GM10248 (cell line): ENCODE measurements around the gene MORC1.

Source experiments
- CTCF ChIA-PET: fragments of 300-600 bp; sonication (Branson Sonifier 250); formaldehyde crosslinking; extraction: SDS; loops from one replicate; lab custom pipeline; 2021; ENCODE audit warnings: antibody characterized with exemption; lab: Yijun Ruan, JAX
- POLR2A ChIA-PET: fragments of 350-650 bp; sonication (Branson Sonifier 250); formaldehyde crosslinking; extraction: SDS; loops from one replicate; lab custom pipeline; 2020; ENCODE audit warnings: antibody characterized with exemption; lab: Yijun Ruan, JAX
- DNase-seq: peaks from one replicate; pipeline ENCODE4 v3.0.0; 2012; ENCODE audit errors: extremely low spot score
- TF ChIP-seq, protein P1 (sequence below): IDR thresholded peaks from 2 replicates; pipeline ENCODE4 v1.5.1; 2012; ENCODE audit warnings: mild to moderate bottlenecking, low read depth; ENCODE audit errors: extremely low read depth, missing control alignments, control extremely low read depth

MORC1 gene

DNA sequence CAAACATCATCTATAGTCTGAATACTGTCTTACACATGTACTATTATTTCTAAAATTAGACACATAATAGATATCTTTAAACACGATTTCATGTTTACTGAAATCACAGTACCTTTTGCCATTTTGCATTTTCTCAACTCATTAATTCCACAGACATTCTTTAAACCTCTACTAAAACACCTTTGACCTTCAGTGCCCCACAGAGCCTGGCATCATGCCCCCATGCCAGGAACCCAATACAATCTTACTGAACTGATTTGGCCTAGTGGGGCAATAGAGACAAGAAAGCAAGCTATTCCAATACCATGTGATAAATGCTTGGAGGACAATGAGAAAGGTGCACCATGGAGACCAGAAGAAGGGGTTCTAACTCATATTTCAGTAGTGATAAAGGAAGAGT is 144.9 kb downstream of the MORC1 start:
- TF ChIP-seq, protein P1, sequence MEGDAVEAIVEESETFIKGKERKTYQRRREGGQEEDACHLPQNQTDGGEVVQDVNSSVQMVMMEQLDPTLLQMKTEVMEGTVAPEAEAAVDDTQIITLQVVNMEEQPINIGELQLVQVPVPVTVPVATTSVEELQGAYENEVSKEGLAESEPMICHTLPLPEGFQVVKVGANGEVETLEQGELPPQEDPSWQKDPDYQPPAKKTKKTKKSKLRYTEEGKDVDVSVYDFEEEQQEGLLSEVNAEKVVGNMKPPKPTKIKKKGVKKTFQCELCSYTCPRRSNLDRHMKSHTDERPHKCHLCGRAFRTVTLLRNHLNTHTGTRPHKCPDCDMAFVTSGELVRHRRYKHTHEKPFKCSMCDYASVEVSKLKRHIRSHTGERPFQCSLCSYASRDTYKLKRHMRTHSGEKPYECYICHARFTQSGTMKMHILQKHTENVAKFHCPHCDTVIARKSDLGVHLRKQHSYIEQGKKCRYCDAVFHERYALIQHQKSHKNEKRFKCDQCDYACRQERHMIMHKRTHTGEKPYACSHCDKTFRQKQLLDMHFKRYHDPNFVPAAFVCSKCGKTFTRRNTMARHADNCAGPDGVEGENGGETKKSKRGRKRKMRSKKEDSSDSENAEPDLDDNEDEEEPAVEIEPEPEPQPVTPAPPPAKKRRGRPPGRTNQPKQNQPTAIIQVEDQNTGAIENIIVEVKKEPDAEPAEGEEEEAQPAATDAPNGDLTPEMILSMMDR = no peak
- no peak for DNase-seq
- ChIA-PET CTCF (no interaction called here), POLR2A (no interaction called here)

- no peak for DNase-seq
- ChIA-PET POLR2A (no interaction called here), CTCF (interaction anchor here (1.1 kb wide), 1 partner anchor 8 kb away, joined by 3 read pairs; no protein-coding TSS in a partner anchor)
- TF ChIP-seq, protein P1 = no peak
Observed at GRCh38 chr3:108972482-108972881, 145.5 kb downstream of the MORC1 start.

DNA sequence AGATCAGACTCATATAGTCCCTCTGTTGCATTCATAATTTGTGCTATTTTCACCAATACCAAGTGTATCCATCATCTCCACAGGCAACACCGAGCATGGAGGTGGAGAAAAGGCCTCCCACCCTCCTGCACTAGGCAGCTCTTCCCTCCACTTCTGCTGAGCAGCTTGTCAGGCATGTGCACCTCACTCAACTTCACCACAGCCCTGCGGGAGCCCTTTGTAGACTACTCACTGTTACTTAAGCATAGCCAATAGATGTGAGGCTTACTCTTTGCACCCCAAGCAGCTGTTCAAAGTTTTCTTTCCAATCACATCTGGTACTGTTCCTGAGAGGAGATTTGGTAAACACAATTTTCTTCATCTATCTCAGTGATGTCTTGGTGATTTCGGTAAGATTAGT is 147.4 kb downstream of the MORC1 start:
- ChIA-PET POLR2A (no interaction called here), CTCF (interaction anchor here (0.8 kb wide), 1 partner anchor 53 kb away, joined by 3 read pairs; no protein-coding TSS in a partner anchor)
- TF ChIP-seq, protein P1 = no peak
- DNase-seq = no peak

GRCh38 chr3:108966773-108967172 is 151.2 kb downstream of the MORC1 start:
- POLR2A ChIA-PET = no interaction called here
- TF ChIP-seq, protein P1 = no peak

GRCh38 chr3:108959017-108959416 is 158.9 kb downstream of the MORC1 start:
- POLR2A ChIA-PET = no interaction called here
- CTCF ChIA-PET = interaction anchor here (1.4 kb wide), 1 partner anchor 12 kb away, joined by 5 read pairs; no protein-coding TSS in a partner anchor
- TF ChIP-seq, protein P1 = no peak
- no peak for DNase-seq

More at GRCh38 chr3:108966773-108967172, 151.2 kb downstream of the MORC1 start:
- CTCF ChIA-PET = interaction anchor here (1.1 kb wide), 1 partner anchor 10 kb away, joined by 4 read pairs; no protein-coding TSS in a partner anchor
- DNase-seq = no peak

GRCh38 chr3:108953700-108954099 is 164.2 kb downstream of the MORC1 start, which contains the start of gene GUCA1C:
GUCA1C (minus strand) TSS chr3:108953879; CDS start chr3:108953762, 117 bp downstream.
- ChIA-PET CTCF (interaction anchor here (1.2 to 2.1 kb wide), 2 partner anchors 19 to 39 kb away, joined by 3 to 5 read pairs; no protein-coding TSS in a partner anchor), POLR2A (no interaction called here)
- DNase-seq = no peak
- TF ChIP-seq, protein P1 = no peak
